NT2/D1 (cell line): Measurements from ENCODE around the gene RIC1.

ENCODE experiments used
- SUZ12 ChIP-seq: IDR thresholded peaks from 2 replicates; pipeline ENCODE4 v1.6.1; 2011; ENCODE audit not compliant: insufficient read length, insufficient read depth; ENCODE audit errors: extremely low read depth
- YY1 ChIP-seq: IDR thresholded peaks from 2 replicates; pipeline ENCODE4 v1.6.1; 2011; ENCODE audit not compliant: insufficient read length, insufficient read depth
- ZNF274 ChIP-seq: IDR thresholded peaks from 2 replicates; pipeline ENCODE4 v1.6.1; 2011; ENCODE audit warnings: mild to moderate bottlenecking, low read depth, low read length

GRCh38 chr9:5580650-5581049 is 48.3 kb upstream of the RIC1 start:
- no peak for TF ChIP-seq ZNF274
- TF ChIP-seq SUZ12 = no peak
- no peak for TF ChIP-seq YY1
